Activated naive CD4-positive, alpha-beta T cell treated with anti-CD3 and anti-CD28 coated beads, Interleukin-2, amount 10 ng/mL, durations not matched to agents 7 days and 5 days (primary cell): ENCODE results near the gene ANXA3.
A peak's percentile ranks its signal among the peaks of the same experiment; 100 is the strongest.

Experiments used
- CTCF ChIA-PET: fragments of 350-600 bp; sonication (Branson Sonifier 250); formaldehyde crosslinking; loops from one replicate; lab custom pipeline; 2021; ENCODE audit warnings: antibody characterized with exemption; lab: Charles Lee
- DNase-seq: peaks from one replicate; pipeline ENCODE4 v3.0.0-alpha.2; 2020
- H3K27ac Mint-ChIP-seq: one replicate; pipeline ENCODE4 v1.8.0; 2021; ENCODE audit warnings: mild to moderate bottlenecking, moderate library complexity, mixed read lengths
- H3K27me3 Mint-ChIP-seq: one replicate; pipeline ENCODE4 v1.8.0; 2021; ENCODE audit warnings: mild to moderate bottlenecking, mixed read lengths
- H3K36me3 Mint-ChIP-seq: one replicate; pipeline ENCODE4 v1.8.0; 2021; ENCODE audit warnings: mixed read lengths
- H3K4me1 Mint-ChIP-seq: one replicate; pipeline ENCODE4 v1.8.0; 2021; ENCODE audit warnings: mixed read lengths
- H3K4me3 Mint-ChIP-seq: one replicate; pipeline ENCODE4 v1.8.0; 2021; ENCODE audit warnings: mild to moderate bottlenecking, moderate library complexity, mixed read lengths
- H3K9me3 Mint-ChIP-seq: one replicate; pipeline ENCODE4 v1.8.0; 2021; ENCODE audit warnings: mixed read lengths

ANXA3 gene

DNA sequence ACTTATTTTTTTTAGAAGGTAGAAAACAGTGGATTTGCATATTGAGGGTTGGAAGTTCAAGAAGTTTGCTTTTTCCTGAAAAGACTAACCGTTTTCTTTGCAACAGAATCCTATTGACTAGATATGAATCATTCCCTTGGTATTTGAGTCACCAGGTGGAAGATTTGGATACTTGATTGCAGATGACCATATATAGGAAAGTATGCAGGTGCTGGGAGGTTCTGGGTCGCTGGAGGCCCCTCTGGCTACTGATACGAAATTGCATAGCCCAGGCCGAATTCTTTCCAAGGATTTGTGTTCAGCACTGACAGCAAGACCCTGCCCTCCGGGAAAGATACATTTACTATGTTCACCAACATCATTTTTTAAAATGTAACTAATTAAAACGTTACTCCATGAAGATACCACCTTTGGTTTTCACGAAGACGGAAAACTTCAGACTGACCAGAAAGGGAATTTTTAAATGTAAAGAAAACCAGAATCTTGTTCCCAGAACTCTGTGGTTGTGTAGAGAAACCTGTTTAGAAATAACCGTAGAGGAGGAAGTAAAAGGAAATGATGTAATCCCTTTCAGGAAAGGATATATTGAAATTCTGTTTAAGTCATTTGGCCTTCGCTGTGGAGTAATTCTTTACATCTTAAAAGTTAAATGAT is 946 bp downstream of the ANXA3 start:
- Mint-ChIP-seq H3K9me3 (peaks cover 2% of the 10 kb centered on the region), H3K4me3 (peak overlapping the region; percentile 16), H3K27me3 (peaks cover 47% of the 10 kb centered on the region), H3K4me1 (peaks cover 17% of the 10 kb centered on the region), H3K27ac (no peak overlapping the region), H3K36me3 (peaks cover 3% of the 10 kb centered on the region)
- DNase-seq = no peak
- CTCF ChIA-PET = no interaction called here

DNA sequence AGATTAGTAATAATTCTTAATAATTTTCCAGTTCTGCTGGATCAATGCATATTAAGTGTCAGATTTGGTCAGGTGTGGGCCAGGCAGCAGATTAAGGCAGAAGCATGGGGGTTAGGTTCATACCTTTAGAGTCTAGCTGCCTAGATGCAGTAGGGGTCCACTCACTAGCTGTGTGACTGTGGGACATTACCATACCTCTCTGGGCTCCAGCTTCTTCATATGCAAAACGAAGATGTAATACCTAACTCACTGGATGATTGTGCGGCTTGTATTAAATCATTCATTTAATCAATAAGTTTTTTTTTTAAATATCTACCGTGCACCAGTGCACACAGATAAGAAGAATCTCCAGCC is 1.4 kb downstream of the ANXA3 start:
- Mint-ChIP-seq H3K4me1 (peaks cover 17% of the 10 kb centered on the region), H3K27ac (no peak overlapping the region), H3K9me3 (peaks cover 2% of the 10 kb centered on the region), H3K4me3 (no peak overlapping the region), H3K27me3 (peaks cover 43% of the 10 kb centered on the region), H3K36me3 (peaks cover 3% of the 10 kb centered on the region)
- DNase-seq = no peak
- CTCF ChIA-PET = no interaction called here

DNA sequence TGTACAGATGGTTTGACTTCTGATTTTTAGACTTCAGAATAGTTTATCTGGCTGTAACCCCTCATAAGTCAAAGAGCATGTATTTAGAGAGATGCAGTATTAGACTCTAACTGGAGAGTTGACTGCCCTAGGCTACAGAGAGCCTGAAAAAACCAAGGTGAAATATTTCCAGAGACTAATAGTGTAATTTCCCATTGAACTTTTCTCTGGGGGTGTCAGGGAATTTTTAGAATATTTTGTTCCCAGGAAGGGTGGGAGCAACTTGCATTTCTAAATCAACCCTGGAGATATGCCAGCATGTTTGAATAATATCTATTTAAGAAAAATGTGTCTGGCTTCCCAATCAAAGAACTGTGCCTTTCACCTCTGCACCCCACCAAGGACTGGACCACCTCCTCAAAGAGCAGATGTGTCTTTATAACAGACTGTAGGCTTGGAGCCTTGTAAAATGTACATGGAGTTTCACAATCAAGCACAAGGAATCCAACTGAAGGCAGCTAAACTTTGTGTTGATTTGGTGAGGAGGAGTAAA is 2.0 kb downstream of the ANXA3 start:
- no peak overlapping the region for H3K27ac Mint-ChIP-seq
- peaks cover 2% of the 10 kb centered on the region for H3K9me3 Mint-ChIP-seq
- peaks cover 17% of the 10 kb centered on the region for H3K4me1 Mint-ChIP-seq
- CTCF ChIA-PET = no interaction called here
- H3K4me3 Mint-ChIP-seq = no peak overlapping the region
- peaks cover 43% of the 10 kb centered on the region for H3K27me3 Mint-ChIP-seq
- peaks cover 3% of the 10 kb centered on the region for H3K36me3 Mint-ChIP-seq
- DNase-seq = no peak

GRCh38 chr4:78556665-78557064 is 5.1 kb downstream of the ANXA3 start:
- Mint-ChIP-seq H3K27me3 (peaks cover 36% of the 10 kb centered on the region), H3K4me3 (no peak overlapping the region), H3K9me3 (peaks cover 2% of the 10 kb centered on the region), H3K4me1 (peaks cover 11% of the 10 kb centered on the region), H3K36me3 (no peaks in the 10 kb centered on the region), H3K27ac (no peak overlapping the region)
- no peak for DNase-seq
- CTCF ChIA-PET = no interaction called here

GRCh38 chr4:78557841-78558240 is 6.3 kb downstream of the ANXA3 start:
- H3K4me1 Mint-ChIP-seq = peaks cover 5% of the 10 kb centered on the region
- CTCF ChIA-PET = no interaction called here
- peaks cover 26% of the 10 kb centered on the region for H3K27me3 Mint-ChIP-seq

GRCh38 chr4:78558410-78558809 is 6.8 kb downstream of the ANXA3 start:
- no peak overlapping the region for H3K27ac Mint-ChIP-seq
- H3K4me1 Mint-ChIP-seq = no peaks in the 10 kb centered on the region
- H3K9me3 Mint-ChIP-seq = peaks cover 2% of the 10 kb centered on the region
- H3K27me3 Mint-ChIP-seq = peaks cover 30% of the 10 kb centered on the region
- no peak for DNase-seq
- no peak overlapping the region for H3K4me3 Mint-ChIP-seq
- no peaks in the 10 kb centered on the region for H3K36me3 Mint-ChIP-seq
- CTCF ChIA-PET = no interaction called here

More at GRCh38 chr4:78557841-78558240, 6.3 kb downstream of the ANXA3 start:
- Mint-ChIP-seq H3K9me3 (peaks cover 2% of the 10 kb centered on the region), H3K27ac (no peak overlapping the region), H3K4me3 (no peak overlapping the region), H3K36me3 (no peaks in the 10 kb centered on the region)
- DNase-seq = no peak

GRCh38 chr4:78560296-78560963 is 8.9 kb downstream of the ANXA3 start:
- Mint-ChIP-seq H3K9me3 (peaks cover 2% of the 10 kb centered on the region), H3K36me3 (no peaks in the 10 kb centered on the region), H3K27ac (no peak overlapping the region), H3K4me3 (no peak overlapping the region), H3K27me3 (peaks cover 26% of the 10 kb centered on the region), H3K4me1 (no peaks in the 10 kb centered on the region)
- CTCF ChIA-PET = no interaction called here
- DNase-seq = no peak

- Mint-ChIP-seq H3K27me3 (peaks cover 23% of the 10 kb centered on the region), H3K4me3 (no peak overlapping the region), H3K9me3 (peaks cover 2% of the 10 kb centered on the region), H3K27ac (no peak overlapping the region), H3K4me1 (no peaks in the 10 kb centered on the region), H3K36me3 (no peaks in the 10 kb centered on the region)
- CTCF ChIA-PET = interaction anchor here (0.5 kb wide), 1 partner anchor 558 kb away, joined by 3 read pairs; no protein-coding TSS in a partner anchor
- no peak for DNase-seq
Observed at GRCh38 chr4:78561677-78562076, 10.1 kb downstream of the ANXA3 start.

DNA sequence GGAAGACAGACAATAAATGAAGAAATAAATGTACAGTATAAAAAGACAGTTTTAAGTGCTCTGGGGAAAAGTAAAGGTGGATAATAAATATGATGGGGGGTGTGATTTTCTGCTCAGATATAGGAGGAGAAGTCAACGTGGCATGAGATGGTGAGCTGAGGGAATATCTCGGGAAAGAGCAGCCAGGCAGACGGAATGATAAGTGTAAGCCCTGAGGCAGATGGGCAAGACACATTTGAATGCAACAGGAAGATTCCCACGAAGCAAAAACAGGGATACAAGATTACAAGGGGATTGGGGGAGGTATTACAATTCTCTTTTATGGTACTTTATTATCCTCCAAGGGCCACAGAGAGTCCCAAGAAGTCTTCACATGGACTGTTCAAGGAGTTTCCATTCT is 11.1 kb downstream of the ANXA3 start:
- Mint-ChIP-seq H3K4me1 (no peaks in the 10 kb centered on the region), H3K27me3 (peaks cover 17% of the 10 kb centered on the region), H3K4me3 (no peak overlapping the region), H3K36me3 (no peaks in the 10 kb centered on the region), H3K9me3 (no peaks in the 10 kb centered on the region), H3K27ac (no peak overlapping the region)
- CTCF ChIA-PET = no interaction called here
- DNase-seq = no peak

GRCh38 chr4:78565971-78566372 is 14.4 kb downstream of the ANXA3 start:
- CTCF ChIA-PET = no interaction called here
- H3K9me3 Mint-ChIP-seq = no peaks in the 10 kb centered on the region
- no peaks in the 10 kb centered on the region for H3K36me3 Mint-ChIP-seq
- no peak overlapping the region for H3K27ac Mint-ChIP-seq
- H3K4me3 Mint-ChIP-seq = no peak overlapping the region
- H3K4me1 Mint-ChIP-seq = no peaks in the 10 kb centered on the region
- H3K27me3 Mint-ChIP-seq = peaks cover 9% of the 10 kb centered on the region
- DNase-seq = no peak

DNA sequence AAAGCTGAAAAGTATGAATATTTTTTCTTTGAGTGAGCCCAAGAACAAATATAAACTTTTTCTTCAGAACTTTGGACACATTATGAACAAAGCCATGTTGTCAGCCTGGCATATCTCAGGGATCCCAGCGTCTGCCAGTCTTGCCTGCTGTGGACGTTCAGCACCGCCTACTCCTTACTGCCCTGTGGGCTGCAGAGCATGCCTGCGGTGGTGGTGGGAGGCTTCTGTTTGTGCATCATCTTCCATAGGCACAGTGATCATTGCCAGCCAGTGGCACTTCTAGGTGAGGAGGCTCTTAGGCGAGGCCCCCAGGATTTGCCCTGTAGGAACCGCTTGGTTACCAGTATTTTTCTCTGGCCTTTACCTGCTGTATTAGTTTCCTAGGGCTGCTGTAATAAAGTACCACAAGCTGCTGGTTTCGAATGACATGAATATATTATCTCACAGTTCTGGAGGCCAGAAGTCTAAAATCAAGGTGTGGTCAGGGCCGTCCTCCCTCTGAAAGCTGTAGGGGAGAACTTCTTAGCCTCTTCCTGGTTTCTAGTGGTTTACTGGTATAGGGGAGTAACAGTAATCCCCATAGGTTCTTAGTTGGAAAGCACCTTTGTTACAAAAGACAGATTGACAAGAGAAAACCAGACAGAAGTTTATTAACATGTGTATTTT is 15.4 kb downstream of the ANXA3 start:
- Mint-ChIP-seq H3K27me3 (peaks cover 4% of the 10 kb centered on the region), H3K9me3 (no peaks in the 10 kb centered on the region), H3K4me1 (no peaks in the 10 kb centered on the region), H3K27ac (no peak overlapping the region), H3K4me3 (no peak overlapping the region), H3K36me3 (no peaks in the 10 kb centered on the region)
- CTCF ChIA-PET = no interaction called here
- no peak for DNase-seq

DNA sequence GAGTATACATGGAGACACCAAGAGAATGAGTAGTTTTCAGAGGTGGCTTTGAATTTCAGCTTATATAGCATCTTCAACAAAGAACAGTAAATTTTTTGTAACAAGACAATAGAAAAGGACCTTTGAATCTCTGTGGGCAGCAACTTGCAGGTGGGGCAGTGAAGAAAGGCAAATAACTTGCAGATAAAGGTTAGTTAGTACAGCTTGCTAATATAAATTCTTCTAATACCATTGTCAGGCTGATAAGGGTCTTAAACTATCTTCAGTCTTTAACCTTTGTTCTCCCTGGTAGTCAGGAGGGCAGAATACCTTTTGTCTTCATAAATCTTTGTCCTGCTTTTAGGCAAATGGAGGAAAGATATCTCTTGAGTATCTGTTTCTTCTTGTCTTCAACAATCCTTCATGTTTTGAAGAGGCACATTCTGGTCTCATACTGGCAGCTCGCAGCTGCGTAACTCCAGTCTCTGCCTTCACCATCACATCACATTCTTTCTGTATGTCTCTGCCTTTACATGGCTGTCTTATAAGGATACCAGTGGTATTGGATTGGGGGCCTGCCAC is 16.0 kb downstream of the ANXA3 start:
- no peaks in the 10 kb centered on the region for H3K36me3 Mint-ChIP-seq
- H3K9me3 Mint-ChIP-seq = no peaks in the 10 kb centered on the region
- peaks cover 7% of the 10 kb centered on the region for H3K27me3 Mint-ChIP-seq
- no peaks in the 10 kb centered on the region for H3K4me1 Mint-ChIP-seq
- no peak overlapping the region for H3K4me3 Mint-ChIP-seq
- H3K27ac Mint-ChIP-seq = no peak overlapping the region
- DNase-seq = no peak
- CTCF ChIA-PET = no interaction called here

DNA sequence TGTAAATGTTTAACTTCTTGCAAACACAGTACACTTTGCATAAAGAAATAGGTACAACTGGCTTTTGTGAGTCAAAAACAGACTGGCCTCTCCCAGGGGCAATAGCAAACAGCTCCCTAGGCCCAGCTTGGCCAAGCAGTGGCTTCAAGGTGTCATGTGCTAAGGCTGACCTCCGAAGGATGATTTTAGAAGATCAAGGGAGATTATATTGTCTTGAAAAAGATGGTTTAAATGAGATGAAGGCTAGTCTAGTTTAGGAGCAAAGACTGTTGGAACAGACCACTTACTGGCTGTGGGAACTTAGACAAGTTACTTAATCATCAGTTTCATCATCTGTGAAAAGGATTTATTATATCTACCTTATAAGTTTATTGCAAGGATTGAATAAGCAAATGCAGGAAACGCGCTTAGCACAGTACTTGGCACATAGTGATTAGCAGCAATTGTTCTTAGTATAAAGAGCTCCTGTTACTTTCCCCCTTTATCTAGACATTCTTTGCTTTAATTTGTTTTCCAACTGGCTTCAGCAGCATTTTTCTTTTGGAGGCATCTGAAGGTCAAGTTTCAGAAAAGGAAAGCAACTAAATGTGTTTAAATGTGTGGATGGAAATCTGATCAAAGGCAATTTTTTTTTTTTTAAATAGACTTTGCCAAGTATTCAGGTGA is 17.2 kb downstream of the ANXA3 start:
- H3K4me3 Mint-ChIP-seq = no peak overlapping the region
- no peak for DNase-seq
- H3K27me3 Mint-ChIP-seq = peaks cover 4% of the 10 kb centered on the region
- H3K4me1 Mint-ChIP-seq = no peaks in the 10 kb centered on the region
- no peak overlapping the region for H3K27ac Mint-ChIP-seq
- CTCF ChIA-PET = no interaction called here
- no peaks in the 10 kb centered on the region for H3K9me3 Mint-ChIP-seq
- H3K36me3 Mint-ChIP-seq = no peaks in the 10 kb centered on the region

DNA sequence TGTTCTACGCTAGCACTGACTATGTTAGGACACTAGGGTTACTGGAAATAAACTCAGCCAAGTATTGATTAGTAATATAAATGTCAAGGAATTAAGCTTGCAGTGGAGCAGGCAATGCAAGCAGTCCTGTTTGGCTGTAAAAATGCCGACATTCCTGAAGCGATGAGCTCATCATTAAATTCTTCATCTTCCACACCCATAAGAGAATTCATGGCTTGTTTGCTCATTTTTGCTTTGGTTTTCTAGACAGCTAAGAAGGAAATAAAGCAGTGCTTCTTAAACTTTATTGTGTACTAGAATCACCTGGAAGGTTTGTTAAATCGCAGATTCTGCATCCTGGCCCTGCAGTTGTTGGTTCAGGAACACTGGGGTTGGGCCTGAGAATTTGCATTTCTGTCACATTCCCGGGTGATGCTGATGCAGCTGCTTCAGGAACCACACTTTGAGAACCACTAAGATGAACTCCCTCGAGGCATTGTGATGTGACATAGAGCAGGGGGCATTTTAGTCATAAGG is 17.8 kb downstream of the ANXA3 start:
- CTCF ChIA-PET = no interaction called here
- Mint-ChIP-seq H3K4me1 (no peaks in the 10 kb centered on the region), H3K36me3 (no peaks in the 10 kb centered on the region), H3K9me3 (no peaks in the 10 kb centered on the region), H3K27me3 (peaks cover 10% of the 10 kb centered on the region), H3K4me3 (no peak overlapping the region), H3K27ac (no peak overlapping the region)
- DNase-seq = no peak
